ENCODE data around the gene CFAP99. TPM values are rescaled to one million over a fixed set of nuclear protein-coding genes. Genes with fewer than 3 reads are reported as not detected.
"Not testable (repeated sequence)": the region's sequence is repeated elsewhere in the genome, so short reads cannot be mapped to it uniquely, and the experiment has no call there.

CFAP99 gene
- polyA plus RNA-seq, 1 donor: not detected

- not testable (repeated sequence) for DNase-seq
Measured at GRCh38 chr4:2429945-2430757, 11.4 kb downstream of the CFAP99 start.

GRCh38 chr4:2432004-2432403 is 13.2 kb downstream of the CFAP99 start:
- DNase-seq: no peak

- DNase-seq: no peak
Measured at GRCh38 chr4:2432991-2433530, 14.3 kb downstream of the CFAP99 start.

- DNase-seq: no peak
Measured at GRCh38 chr4:2433609-2434350, 15.0 kb downstream of the CFAP99 start.

GRCh38 chr4:2434420-2434819 is 15.7 kb downstream of the CFAP99 start:
- DNase-seq: no peak

- DNase-seq: no peak
Measured at GRCh38 chr4:2436301-2436700, 17.5 kb downstream of the CFAP99 start.

- DNase-seq: no peak
Measured at GRCh38 chr4:2436761-2437474, 18.2 kb downstream of the CFAP99 start.

GRCh38 chr4:2437475-2438215 is 18.9 kb downstream of the CFAP99 start:
- no peak for DNase-seq

GRCh38 chr4:2438822-2439718 is 20.3 kb downstream of the CFAP99 start:
- DNase-seq: no peak

GRCh38 chr4:2441393-2442174 is 22.8 kb downstream of the CFAP99 start:
- DNase-seq: no peak

- DNase-seq: no peak
Measured at GRCh38 chr4:2442175-2442993, 23.6 kb downstream of the CFAP99 start.

- no peak for DNase-seq
Measured at GRCh38 chr4:2443061-2443730, 24.4 kb downstream of the CFAP99 start.

GRCh38 chr4:2443956-2444740 is 25.4 kb downstream of the CFAP99 start:
- DNase-seq: no peak

GRCh38 chr4:2445130-2445529 is 26.4 kb downstream of the CFAP99 start:
- DNase-seq: no peak

- no peak for DNase-seq
Measured at GRCh38 chr4:2445571-2445970, 26.8 kb downstream of the CFAP99 start.

GRCh38 chr4:2446656-2447564 is 28.2 kb downstream of the CFAP99 start:
- no peak for DNase-seq

GRCh38 chr4:2448589-2448988 is 29.8 kb downstream of the CFAP99 start:
- no peak for DNase-seq
